Dermis microvascular lymphatic vessel endothelial cell (primary cell): ENCODE data around the gene BTRC. TPM values are rescaled to one million over a fixed set of nuclear protein-coding genes. Genes with fewer than 3 reads are reported as not detected.

Experiments
- DNase-seq, 2 donors: peaks; one replicate each; pipeline versions ENCODE4 v3.0.0 to v3.0.0-alpha.2; 2010; ENCODE audit warnings: low read depth in 2 of 2
- total RNA-seq: library from RNA; depleted of rRNA; stranded (reverse); fragments of >200 nt; gene quantifications from 2 replicates; pipeline ENCODE4 v1.2.1, GENCODE V29; 2014

The BTRC gene
- total RNA-seq, 1 donor from 2014 or later: 8.2 TPM

GRCh38 chr10:101525848-101526247, 171.9 kb downstream of the BTRC start:
- no peak for DNase-seq

GRCh38 chr10:101529207-101529606, 175.2 kb downstream of the BTRC start:
- DNase-seq: no peak

- DNase-seq: no peak
Measured at GRCh38 chr10:101529725-101530553, 176.0 kb downstream of the BTRC start.

- DNase-seq: peak; percentile 24 to 82
Measured at GRCh38 chr10:101535949-101536348, 182.0 kb downstream of the BTRC start.

- peak in 1 of 2 donors; percentile 37 for DNase-seq
Measured at GRCh38 chr10:101536800-101537199, 182.8 kb downstream of the BTRC start.

GRCh38 chr10:101538446-101538845, 184.5 kb downstream of the BTRC start:
- DNase-seq: no peak

- DNase-seq: peak in 1 of 2 donors; percentile 49
Measured at GRCh38 chr10:101545898-101546297, 191.9 kb downstream of the BTRC start.

- DNase-seq: no peak
Measured at GRCh38 chr10:101550965-101551364, 197.0 kb downstream of the BTRC start.

GRCh38 chr10:101552442-101552841, 198.5 kb downstream of the BTRC start:
- DNase-seq: no peak

- no peak for DNase-seq
Measured at GRCh38 chr10:101557541-101557940, 203.6 kb downstream of the BTRC start.

- DNase-seq: no peak
Measured at GRCh38 chr10:101558204-101558603, 204.2 kb downstream of the BTRC start.

GRCh38 chr10:101558671-101559595, 205.0 kb downstream of the BTRC start:
- DNase-seq: no peak

- no peak for DNase-seq
Measured at GRCh38 chr10:101559596-101560297, 205.8 kb downstream of the BTRC start.

GRCh38 chr10:101560298-101561067, 206.5 kb downstream of the BTRC start:
- no peak for DNase-seq

GRCh38 chr10:101561068-101561915, 207.3 kb downstream of the BTRC start:
- no peak for DNase-seq

- no peak for DNase-seq
Measured at GRCh38 chr10:101562231-101562630, 208.3 kb downstream of the BTRC start.

GRCh38 chr10:101563007-101563406, 209.0 kb downstream of the BTRC start:
- peak; percentile 68 to 84 for DNase-seq

GRCh38 chr10:101563497-101564040, 209.6 kb downstream of the BTRC start:
- DNase-seq: no peak

GRCh38 chr10:101564490-101564991, 210.6 kb downstream of the BTRC start:
- DNase-seq: no peak
